DND-41 (cell line): ENCODE data around the gene LILRB3.

Source experiments
- CTCF ChIP-seq: IDR thresholded peaks from 2 replicates; pipeline ENCODE4 v1.5.1; 2012; ENCODE audit warnings: borderline replicate concordance, low read length, moderate library complexity, mild to moderate bottlenecking; ENCODE audit not compliant: poor library complexity, severe bottlenecking; ENCODE audit errors: extremely low read depth
- EZH2 ChIP-seq: IDR thresholded peaks from 3 replicates; pipeline ENCODE4 v1.6.1; 2012; ENCODE audit warnings: borderline replicate concordance, low read depth, mild to moderate bottlenecking, moderate library complexity, low read length, inconsistent platforms; ENCODE audit not compliant: severe bottlenecking

- no peak for TF ChIP-seq CTCF
- no peak for TF ChIP-seq EZH2
Observed at GRCh38 chr19:54186934-54187381, 35.8 kb downstream of the LILRB3 start.
